Smooth muscle cell (in vitro differentiated cells): Measurements from ENCODE around the gene TMC8. TPM values are rescaled to one million over a fixed set of nuclear protein-coding genes. Genes with fewer than 3 reads are reported as not detected.

Experiments used
- DNase-seq: peaks from one replicate; lab custom pipeline; 2025; ENCODE audit not compliant: unreplicated experiment; lab: John Stamatoyannopoulos, UW
- H2AFZ ChIP-seq: fragments of 200-600 bp; sonication (generic); 2 replicates; pipeline ENCODE4 v1.6.0; 2016; ENCODE audit warnings: antibody characterized with exemption, low read depth, mild to moderate bottlenecking
- H3F3A ChIP-seq: fragments of 200-600 bp; sonication (generic); 2 replicates; pipeline ENCODE4 v1.6.0; 2017; ENCODE audit warnings: antibody characterized with exemption, low read depth
- H3K27ac ChIP-seq: fragments of 200-600 bp; sonication (generic); 2 replicates; pipeline ENCODE4 v1.5.1; 2016; ENCODE audit warnings: low read depth, mild to moderate bottlenecking
- H3K27me3 ChIP-seq: fragments of 200-600 bp; sonication (generic); 2 replicates; pipeline ENCODE4 v1.6.1; 2016; ENCODE audit warnings: low read depth, mild to moderate bottlenecking
- H3K36me3 ChIP-seq: fragments of 200-600 bp; sonication (generic); 2 replicates; pipeline ENCODE4 v1.5.1; 2016; ENCODE audit warnings: low read depth
- H3K4me1 ChIP-seq: fragments of 200-600 bp; sonication (generic); 2 replicates; pipeline ENCODE4 v1.5.1; 2016; ENCODE audit warnings: low read depth
- H3K4me2 ChIP-seq: fragments of 200-600 bp; sonication (generic); 2 replicates; pipeline ENCODE4 v1.6.0; 2016; ENCODE audit warnings: mild to moderate bottlenecking
- H3K4me3 ChIP-seq: fragments of 200-600 bp; sonication (generic); 2 replicates; pipeline ENCODE4 v1.5.1; 2016; ENCODE audit warnings: mild to moderate bottlenecking
- H3K79me2 ChIP-seq: fragments of 200-600 bp; sonication (generic); 2 replicates; pipeline ENCODE4 v1.6.0; 2016; ENCODE audit warnings: low read depth, mild to moderate bottlenecking
- H3K9ac ChIP-seq: fragments of 200-600 bp; sonication (generic); 2 replicates; pipeline ENCODE4 v1.6.0; 2016; ENCODE audit warnings: low read depth
- H3K9me3 ChIP-seq: fragments of 200-600 bp; sonication (generic); replicated peaks from 2 replicates; pipeline ENCODE4 v1.5.1; 2016; ENCODE audit warnings: low read depth
- H4K20me1 ChIP-seq: fragments of 200-600 bp; sonication (generic); 2 replicates; pipeline ENCODE4 v1.6.0; 2016; ENCODE audit warnings: low read depth
- WGBS: methylation state at CpG from one replicate; pipeline ENCODE4 v1.1.7; 2016; ENCODE audit warnings: low lambda C conversion rate; 5-methylcytosine and 5-hydroxymethylcytosine counted together
- polyA plus RNA-seq: library from polyadenylated mRNA; unstranded; fragments of >200 nt; fragmentation: Nextera tagmentation; extraction: Ambion mirVana; gene quantifications from 2 replicates; pipeline ENCODE4 v1.2.1, GENCODE V29; 2016
- total RNA-seq: library from RNA; depleted of rRNA; stranded (reverse); fragments of >200 nt; gene quantifications from 2 replicates; pipeline ENCODE4 v1.2.3, GENCODE V29; 2014
- TF ChIP-seq, protein P1 (sequence below): fragments of 200-600 bp; sonication (generic); IDR thresholded peaks from 2 replicates; pipeline ENCODE4 v1.5.1; 2017; ENCODE audit warnings: borderline replicate concordance, mild to moderate bottlenecking, antibody characterized with exemption; ENCODE audit not compliant: insufficient read depth, poor library complexity, severe bottlenecking

The TMC8 gene
- total and polyA plus RNA-seq, 2 experiments from 2014 or later: 0.27 to 0.38 TPM

DNA sequence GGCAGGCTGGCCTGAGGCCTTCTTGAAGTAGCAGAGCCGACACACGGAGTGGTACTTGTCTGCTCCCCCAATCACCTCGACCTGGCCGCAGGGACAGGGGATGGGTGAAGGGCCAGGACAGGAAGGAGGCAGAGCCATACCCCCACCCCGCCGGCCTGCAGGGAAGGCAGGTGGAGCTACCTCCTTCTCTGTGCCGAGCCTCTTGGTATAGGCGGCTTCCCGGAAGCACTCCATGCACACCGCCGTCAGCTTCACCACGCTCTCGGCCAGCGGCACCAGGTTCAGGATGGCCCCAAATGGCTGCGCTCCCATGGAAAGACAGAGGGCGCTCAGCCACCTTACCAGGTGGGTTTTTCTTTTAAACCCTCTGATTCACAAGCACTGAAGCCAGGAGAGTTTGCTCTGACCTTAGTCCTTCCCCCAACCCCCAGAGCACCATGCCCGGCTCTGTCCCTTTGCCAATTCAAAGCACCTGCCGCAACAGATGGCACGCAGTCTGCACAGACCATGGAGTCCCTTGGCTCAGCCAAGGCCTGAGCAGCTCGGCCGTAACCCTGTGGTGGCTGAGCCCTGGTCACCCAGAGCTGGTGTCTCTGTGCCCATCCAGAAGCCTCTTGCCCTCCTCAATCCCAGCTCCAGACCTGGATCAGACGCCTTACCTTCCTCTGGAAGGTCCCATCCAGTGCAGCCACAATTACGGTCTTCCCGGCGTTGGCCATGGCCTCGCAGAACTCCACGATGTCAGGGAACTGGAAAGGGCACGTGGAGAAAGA is 44.5 kb downstream of the TMC8 start:
- Histone ChIP-seq H3K36me3 (no peaks in the 10 kb centered on the region), H3K4me3 (no peak overlapping the region), H3F3A (peaks cover 9% of the 10 kb centered on the region), H3K27ac (no peak overlapping the region), H3K79me2 (no peaks in the 10 kb centered on the region), H3K4me1 (no peaks in the 10 kb centered on the region), H3K4me2 (no peak overlapping the region), H2AFZ (no peak overlapping the region), H3K27me3 (no peaks in the 10 kb centered on the region), H3K9ac (no peak overlapping the region), H3K9me3 (no peaks in the 10 kb centered on the region), H4K20me1 (peaks cover 7% of the 10 kb centered on the region)
- no peak for DNase-seq
- TF ChIP-seq, protein P1, sequence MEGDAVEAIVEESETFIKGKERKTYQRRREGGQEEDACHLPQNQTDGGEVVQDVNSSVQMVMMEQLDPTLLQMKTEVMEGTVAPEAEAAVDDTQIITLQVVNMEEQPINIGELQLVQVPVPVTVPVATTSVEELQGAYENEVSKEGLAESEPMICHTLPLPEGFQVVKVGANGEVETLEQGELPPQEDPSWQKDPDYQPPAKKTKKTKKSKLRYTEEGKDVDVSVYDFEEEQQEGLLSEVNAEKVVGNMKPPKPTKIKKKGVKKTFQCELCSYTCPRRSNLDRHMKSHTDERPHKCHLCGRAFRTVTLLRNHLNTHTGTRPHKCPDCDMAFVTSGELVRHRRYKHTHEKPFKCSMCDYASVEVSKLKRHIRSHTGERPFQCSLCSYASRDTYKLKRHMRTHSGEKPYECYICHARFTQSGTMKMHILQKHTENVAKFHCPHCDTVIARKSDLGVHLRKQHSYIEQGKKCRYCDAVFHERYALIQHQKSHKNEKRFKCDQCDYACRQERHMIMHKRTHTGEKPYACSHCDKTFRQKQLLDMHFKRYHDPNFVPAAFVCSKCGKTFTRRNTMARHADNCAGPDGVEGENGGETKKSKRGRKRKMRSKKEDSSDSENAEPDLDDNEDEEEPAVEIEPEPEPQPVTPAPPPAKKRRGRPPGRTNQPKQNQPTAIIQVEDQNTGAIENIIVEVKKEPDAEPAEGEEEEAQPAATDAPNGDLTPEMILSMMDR: no peak
- 94% methylated on average over 28 of the region's 28 CpGs for WGBS

DNA sequence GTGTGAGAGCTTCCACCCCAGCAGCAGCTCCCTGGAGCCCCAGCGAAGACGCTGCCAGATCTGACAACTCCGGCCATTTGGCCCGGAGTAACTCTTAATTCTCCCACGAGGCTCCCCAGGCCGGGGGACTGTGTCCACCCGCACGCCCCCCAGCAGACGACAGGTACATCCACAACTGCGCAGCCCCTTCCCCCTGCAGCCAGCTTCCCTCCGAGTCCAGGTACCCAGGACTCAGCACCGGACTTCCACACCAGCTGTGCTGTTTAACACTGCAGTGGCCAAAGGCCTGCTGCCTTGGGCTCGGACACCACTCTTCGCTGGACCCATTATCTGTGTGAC is 45.0 kb downstream of the TMC8 start:
- no peaks in the 10 kb centered on the region for H3K27me3 ChIP-seq
- H3K4me1 ChIP-seq: no peaks in the 10 kb centered on the region
- TF ChIP-seq, protein P1: no peak
- no peak for DNase-seq
- 95% methylated on average over 12 of the region's 14 CpGs for WGBS
- H3F3A ChIP-seq: peaks cover 14% of the 10 kb centered on the region
- no peaks in the 10 kb centered on the region for H3K9me3 ChIP-seq
- peaks cover 2% of the 10 kb centered on the region for H4K20me1 ChIP-seq
- no peak overlapping the region for H3K27ac ChIP-seq
- no peak overlapping the region for H3K4me2 ChIP-seq
- H2AFZ ChIP-seq: no peak overlapping the region
- no peaks in the 10 kb centered on the region for H3K36me3 ChIP-seq
- no peaks in the 10 kb centered on the region for H3K79me2 ChIP-seq
- H3K9ac ChIP-seq: no peak overlapping the region
- no peak overlapping the region for H3K4me3 ChIP-seq

DNA sequence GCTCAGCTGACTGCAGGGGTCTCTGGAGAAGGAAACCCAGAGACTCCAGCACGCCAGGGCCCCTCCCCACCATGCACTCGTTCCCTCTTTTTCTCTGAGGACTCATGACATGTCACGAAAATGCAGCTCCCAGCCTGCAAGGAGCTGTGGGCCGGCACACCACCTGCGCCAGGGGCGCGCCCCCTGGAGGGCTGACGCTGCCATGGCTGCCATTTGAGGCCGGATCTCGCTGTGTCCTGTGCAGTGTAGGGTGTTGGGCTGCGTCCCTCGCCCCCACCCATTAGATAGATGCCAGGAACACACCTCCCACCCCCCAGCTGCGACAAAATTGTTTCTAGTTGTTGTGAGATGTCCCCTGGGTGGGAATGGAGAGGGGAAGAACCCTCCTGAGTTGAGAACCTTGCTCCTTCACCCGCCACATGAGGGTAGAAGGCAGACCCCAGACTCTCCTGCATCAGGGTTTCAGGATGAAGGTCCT is 46.0 kb downstream of the TMC8 start:
- no peak overlapping the region for H3K4me2 ChIP-seq
- H2AFZ ChIP-seq: no peak overlapping the region
- H3K27me3 ChIP-seq: no peaks in the 10 kb centered on the region
- peak; percentile 20 for DNase-seq
- H3K4me3 ChIP-seq: no peak overlapping the region
- WGBS: 36% methylated on average over 14 of the region's 14 CpGs
- no peaks in the 10 kb centered on the region for H3K4me1 ChIP-seq
- no peak overlapping the region for H3K27ac ChIP-seq
- H3K79me2 ChIP-seq: no peaks in the 10 kb centered on the region
- no peaks in the 10 kb centered on the region for H3K36me3 ChIP-seq
- no peaks in the 10 kb centered on the region for H4K20me1 ChIP-seq
- no peak overlapping the region for H3K9ac ChIP-seq
- TF ChIP-seq, protein P1: peak; percentile 88
- H3K9me3 ChIP-seq: no peaks in the 10 kb centered on the region
- H3F3A ChIP-seq: peaks cover 17% of the 10 kb centered on the region

DNA sequence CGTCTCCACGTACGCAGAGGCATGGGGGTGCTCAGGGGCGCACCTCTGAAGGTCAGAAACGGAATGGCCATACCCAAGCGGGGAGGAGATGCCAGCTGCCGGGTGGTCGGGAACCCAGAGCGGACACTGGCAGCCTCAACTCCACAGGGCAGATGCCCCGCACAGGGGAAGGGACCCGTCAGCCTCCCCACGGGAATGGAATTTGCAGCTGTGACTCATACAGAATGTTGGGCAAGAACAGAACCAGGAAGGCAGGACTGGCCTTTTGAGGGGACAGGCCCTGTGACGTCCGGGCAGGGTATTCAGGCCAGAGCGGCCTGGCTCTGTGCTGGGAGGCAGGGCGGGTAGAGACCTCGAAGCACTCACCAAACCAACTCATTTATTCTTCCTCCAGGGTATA is 48.8 kb downstream of the TMC8 start:
- peak; percentile 24 for DNase-seq
- peaks cover 13% of the 10 kb centered on the region for H3F3A ChIP-seq
- peak overlapping the region; percentile 84 for H2AFZ ChIP-seq
- no peaks in the 10 kb centered on the region for H3K9me3 ChIP-seq
- H3K4me3 ChIP-seq: no peak overlapping the region
- no peaks in the 10 kb centered on the region for H3K79me2 ChIP-seq
- no peaks in the 10 kb centered on the region for H3K27me3 ChIP-seq
- no peaks in the 10 kb centered on the region for H4K20me1 ChIP-seq
- whole genome bisulfite sequencing: 66% methylated on average over 17 of the region's 17 CpGs
- H3K36me3 ChIP-seq: no peaks in the 10 kb centered on the region
- no peaks in the 10 kb centered on the region for H3K4me1 ChIP-seq
- H3K27ac ChIP-seq: peak overlapping the region; percentile 78
- peak overlapping the region; percentile 59 for H3K9ac ChIP-seq
- peak overlapping the region; percentile 29 for H3K4me2 ChIP-seq
- TF ChIP-seq, protein P1: no peak
